LHCN-M2 (cell line): ENCODE results near the gene ARID3C. TPM values are rescaled to one million over a fixed set of nuclear protein-coding genes. Genes with fewer than 3 reads are reported as not detected.

Source experiments
- DNase-seq: peaks from one replicate; pipeline ENCODE4 v3.0.0-alpha.2; 2012; ENCODE audit warnings: low read depth
- total RNA-seq: library from RNA; depleted of rRNA; stranded (reverse); fragments of >200 nt; gene quantifications from 2 replicates; pipeline ENCODE4 v1.2.3, GENCODE V29; 2014; rRNA removed

The ARID3C gene
- total RNA-seq, 1 experiment from 2014 or later = 0.34 TPM

DNA sequence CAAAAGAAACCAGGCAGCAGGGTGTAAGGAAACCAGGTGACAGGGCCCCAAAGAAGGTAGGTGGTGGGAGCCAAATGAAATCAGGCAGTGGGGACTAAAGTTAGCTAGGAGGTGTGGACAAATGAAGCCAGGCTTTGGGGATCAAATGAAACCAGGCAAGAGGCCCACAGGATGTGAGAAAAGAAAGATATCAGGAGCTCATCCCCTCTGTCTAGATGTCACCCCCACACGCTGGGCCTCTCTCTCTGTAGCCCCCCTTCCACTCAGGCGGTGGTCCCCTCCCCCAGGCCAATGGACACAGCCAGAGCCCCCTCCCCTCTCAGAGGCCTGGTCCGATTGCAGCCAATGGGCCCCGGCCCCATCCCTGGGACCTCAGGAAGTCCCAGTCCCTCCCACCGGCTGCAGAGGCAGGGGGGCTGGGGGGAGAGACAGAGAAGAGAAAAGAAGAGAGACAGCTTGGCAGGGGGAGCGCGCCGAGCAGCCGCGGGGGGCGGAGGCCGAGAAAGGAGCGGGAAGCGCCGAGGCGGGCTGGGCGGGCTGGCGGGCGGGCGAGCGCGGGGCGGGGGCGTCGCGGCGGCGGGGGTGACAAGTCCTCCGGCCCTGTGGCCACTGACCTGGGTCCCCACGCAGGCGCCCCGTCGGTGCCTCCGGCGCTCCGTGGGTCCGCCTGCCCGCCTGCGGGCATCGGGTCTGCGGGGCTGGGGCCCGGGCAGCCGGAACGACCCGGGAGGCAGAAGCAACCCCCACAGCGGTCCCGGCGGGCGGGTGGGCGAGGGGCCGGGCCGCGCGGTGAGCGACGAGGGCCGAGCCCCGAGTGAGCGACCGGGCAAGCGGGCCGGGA is 51.2 kb downstream of the ARID3C start:
- no peak for DNase-seq

DNA sequence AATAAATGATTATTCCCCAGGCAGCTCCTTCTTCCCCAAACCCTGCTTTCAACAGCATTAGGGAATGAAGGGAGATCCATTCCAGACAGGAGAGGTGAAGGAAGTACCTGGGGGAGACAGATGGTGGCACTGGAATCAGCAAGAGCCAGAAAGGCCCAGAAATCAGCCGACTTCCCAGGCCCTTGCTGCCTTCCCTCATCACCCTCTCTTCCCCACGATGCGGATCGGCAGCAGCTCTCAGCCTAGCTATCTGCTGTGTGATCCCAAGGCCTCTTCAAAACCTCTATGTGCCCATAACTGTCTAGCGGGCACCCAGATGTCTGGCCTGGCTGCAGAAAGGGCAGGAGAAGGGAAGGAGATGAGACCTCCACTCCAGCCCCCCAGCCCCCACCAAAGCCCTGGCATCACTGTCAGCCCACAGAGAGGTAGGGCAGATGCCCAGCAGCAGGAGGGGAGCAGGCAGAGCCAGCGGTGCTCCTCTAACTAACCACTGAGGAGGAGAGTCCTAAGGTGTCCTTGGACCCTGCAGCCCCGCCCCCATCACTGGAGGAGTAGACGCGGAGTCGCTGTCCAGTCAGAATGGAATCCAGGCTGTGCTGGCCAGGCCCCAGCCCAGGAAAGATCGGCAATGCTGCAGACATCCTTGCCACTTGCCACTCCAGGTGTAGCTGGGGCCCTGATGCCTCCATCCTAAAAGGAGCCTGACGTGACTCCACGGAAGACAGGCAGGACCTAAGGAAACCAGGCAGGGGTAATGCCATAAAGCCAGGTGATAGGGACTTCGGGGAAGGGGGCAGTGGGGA is 52.1 kb downstream of the ARID3C start:
- no peak for DNase-seq

DNA sequence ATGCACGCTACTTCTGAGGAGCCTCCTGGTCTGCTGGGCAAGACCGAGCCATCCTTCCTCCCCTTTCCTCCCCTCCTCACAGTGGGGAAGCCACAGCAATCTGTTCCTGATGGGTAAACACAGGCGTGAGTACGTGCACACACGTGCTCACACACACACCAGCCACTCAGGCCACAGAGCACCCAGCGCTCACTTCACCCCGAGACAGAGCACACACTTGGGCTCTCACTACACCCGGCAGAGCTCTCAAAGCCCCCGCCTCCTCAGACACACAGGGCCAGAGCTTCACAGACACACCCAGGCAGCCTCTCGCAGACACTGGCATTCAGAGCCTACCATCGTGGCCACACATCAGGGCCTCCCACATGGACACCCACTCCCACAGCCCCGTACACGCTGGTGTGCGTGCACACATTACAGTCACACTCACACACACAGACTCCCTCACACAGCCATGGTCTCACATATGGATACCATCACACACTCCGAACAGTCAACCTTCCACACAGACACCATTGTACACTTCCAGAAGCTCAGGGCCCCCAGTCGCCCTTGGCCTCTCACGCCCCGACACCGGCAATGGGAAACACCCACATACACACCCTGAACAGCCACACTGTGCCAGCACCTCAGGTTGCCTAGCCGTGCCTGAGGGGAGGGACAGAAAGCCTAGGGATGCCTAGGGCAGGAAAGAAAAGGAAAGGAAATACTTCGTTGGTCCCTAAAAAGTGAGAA is 52.8 kb downstream of the ARID3C start:
- no peak for DNase-seq

DNA sequence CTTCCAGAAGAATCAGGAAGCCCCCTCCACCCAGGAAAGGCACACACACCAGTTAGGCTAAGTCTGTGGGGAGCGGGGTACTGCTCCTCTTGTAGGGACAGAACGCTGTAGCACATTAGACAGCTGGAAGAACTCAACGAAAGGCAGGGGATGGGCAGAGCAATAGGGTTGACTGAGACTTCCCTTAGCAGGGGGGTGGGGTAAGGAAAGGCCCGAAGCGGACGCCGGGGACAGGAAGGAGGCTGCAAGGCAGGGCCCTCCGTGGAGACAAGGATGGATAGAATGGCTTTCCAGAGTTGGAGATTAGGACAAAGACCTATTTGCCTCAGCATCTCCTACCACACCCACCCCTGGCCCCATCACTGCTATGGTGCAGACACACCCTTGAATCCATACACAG is 53.6 kb downstream of the ARID3C start:
- no peak for DNase-seq

DNA sequence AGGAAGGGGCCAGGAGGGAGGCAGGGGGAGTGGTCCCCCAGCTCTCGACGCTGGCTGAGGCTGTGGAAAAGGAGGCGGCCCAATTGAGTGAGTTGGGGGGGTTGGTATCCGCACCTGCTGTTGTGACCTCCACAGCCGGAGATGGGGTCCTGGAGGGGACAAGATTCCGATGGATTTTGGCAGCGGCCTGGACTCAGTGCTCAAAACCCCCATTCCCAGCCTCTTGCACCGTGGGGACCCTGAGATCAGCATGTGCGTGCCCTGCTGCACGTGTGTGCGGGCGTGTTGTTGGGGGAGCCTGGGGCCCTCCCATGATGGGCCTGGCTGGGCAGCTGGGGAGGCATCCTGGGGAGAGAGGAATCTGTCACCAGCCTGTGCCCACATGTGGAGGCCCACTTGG is 54.3 kb downstream of the ARID3C start:
- DNase-seq = no peak

DNA sequence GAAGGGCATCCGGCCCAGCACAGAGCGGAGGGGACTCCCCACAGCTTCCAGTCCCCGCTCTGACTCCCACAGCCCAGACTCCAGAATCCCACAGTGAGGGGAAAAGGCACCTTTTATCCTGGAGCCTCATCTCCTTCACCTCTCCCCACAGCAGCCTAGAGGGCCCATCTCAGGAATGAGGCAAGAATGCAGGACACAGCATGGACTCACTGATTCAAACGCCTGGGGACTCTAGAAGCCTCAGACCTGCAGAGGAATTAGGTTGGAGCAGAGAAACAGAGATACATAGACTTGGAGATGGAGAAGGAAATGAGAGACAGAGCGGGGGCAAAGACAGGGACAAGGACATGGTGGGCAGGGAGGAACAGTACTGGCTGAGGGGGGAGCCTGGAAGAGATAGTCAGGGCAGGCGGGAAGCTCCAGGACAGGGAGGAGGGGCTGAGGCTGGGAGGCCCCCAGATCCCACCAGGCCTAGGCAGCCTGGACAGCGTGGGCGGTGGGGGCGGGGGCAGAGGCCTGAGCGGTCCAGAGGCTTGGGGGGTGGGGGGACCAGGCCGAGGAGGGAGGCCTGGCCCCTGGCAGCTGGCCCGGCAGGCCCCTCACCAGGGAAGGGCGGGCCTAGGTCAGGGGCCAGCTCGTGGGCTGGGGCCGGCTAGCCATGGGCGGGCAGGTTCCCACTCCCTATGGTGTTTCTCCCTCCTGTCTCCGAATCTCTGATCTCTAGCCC is 55.1 kb downstream of the ARID3C start:
- DNase-seq = no peak

DNA sequence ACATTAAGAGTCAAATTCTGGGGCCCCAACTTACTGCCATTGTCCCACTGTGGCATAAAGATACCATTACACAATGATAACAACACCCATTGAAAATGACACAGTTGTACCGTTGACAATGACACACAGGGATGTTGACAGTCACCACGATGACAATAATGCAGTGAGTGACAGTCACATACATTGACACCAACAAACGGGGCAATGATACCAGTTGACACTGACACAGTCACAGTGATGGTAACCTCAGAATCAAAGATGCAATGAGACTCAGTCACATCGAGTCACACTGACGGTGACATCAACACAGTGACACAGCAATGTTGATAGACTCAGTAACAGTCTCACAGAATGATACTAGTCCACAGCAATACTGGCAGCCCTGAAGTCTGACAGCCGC is 56.2 kb downstream of the ARID3C start:
- no peak for DNase-seq

DNA sequence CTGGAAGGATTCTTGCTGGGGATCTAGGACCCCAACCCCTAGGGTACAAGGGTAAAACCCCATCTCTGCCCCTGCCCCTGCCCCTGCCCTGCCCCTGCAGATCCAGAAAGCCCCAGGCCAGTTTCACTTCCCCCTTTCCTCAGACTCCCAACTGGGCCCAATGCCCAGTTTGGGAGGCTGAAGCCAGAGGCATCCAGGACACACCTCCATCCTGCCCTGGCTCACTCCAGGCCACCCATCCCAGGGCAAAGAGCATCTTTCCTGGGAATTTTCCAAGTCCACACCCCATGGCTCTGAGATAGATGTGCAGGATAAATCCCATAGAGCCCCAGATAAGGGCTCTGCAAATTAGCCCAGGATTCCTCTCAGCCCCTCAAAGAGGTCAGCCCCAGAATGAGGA is 56.8 kb downstream of the ARID3C start:
- DNase-seq = no peak

DNA sequence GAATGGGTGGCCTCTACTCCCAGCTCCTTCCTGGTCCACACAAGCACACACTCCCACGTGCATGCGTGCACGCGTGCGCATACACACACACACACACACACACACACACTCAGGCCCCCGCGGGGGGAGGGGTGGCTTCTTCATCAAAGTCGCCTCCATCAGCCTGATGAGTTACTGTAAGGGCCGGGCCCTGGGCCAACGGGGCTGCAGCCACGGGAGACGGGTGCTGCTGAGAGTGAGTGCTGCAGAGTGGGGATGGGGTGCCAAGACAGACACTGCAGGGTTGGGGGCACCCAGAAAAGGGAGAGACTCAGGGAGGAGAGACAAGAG is 57.4 kb downstream of the ARID3C start:
- DNase-seq = no peak

Other genes starting within 250 kb of the ARID3C start
- 13.0 and 17.6 TPM in 2 replicates for gene FAM219A, start 170.5 kb downstream of the ARID3C start, total RNA-seq
- gene DNAI1, start 170.3 kb downstream of the ARID3C start, total RNA-seq = not detected in 2 replicates
- gene ENHO, start 106.1 kb downstream of the ARID3C start, total RNA-seq = 0.29 TPM in 1 of 2 replicates, not detected in the other
- not detected in 2 replicates for gene CNTFR, start 39.3 kb downstream of the ARID3C start, total RNA-seq
- gene RPP25L, start 17.0 kb downstream of the ARID3C start, total RNA-seq = 31.7 and 34.0 TPM in 2 replicates
- 63.4 and 105 TPM in 2 replicates for gene DCTN3, start 8.6 kb downstream of the ARID3C start, total RNA-seq
- gene SIGMAR1, start 8.7 kb upstream of the ARID3C start, total RNA-seq = 222 and 273 TPM in 2 replicates
- 27.7 and 29.6 TPM in 2 replicates for gene GALT, start 17.6 kb upstream of the ARID3C start, total RNA-seq
- gene IL11RA, start 23.1 kb upstream of the ARID3C start, total RNA-seq = 15.7 and 19.9 TPM in 2 replicates
- gene CCL27, start 33.6 kb upstream of the ARID3C start, total RNA-seq = not detected in 2 replicates
- gene CCL19, start 62.2 kb upstream of the ARID3C start, total RNA-seq = not detected in 2 replicates
- gene CCL21, start 81.1 kb upstream of the ARID3C start, total RNA-seq = not detected in 2 replicates